GM21423 (cell line): ENCODE measurements around the gene DCST1.

Source experiments
- ATAC-seq: cut with Tn5 transposase; IDR thresholded peaks from one replicate; pipeline ENCODE4 v1.9.1; 2021; ENCODE audit warnings: mild to moderate bottlenecking, moderate library complexity; ENCODE audit not compliant: unreplicated experiment

The DCST1 gene

GRCh38 chr1:155001425-155001674, 32.3 kb upstream of the DCST1 start:
- peak; percentile 10 for ATAC-seq

DNA sequence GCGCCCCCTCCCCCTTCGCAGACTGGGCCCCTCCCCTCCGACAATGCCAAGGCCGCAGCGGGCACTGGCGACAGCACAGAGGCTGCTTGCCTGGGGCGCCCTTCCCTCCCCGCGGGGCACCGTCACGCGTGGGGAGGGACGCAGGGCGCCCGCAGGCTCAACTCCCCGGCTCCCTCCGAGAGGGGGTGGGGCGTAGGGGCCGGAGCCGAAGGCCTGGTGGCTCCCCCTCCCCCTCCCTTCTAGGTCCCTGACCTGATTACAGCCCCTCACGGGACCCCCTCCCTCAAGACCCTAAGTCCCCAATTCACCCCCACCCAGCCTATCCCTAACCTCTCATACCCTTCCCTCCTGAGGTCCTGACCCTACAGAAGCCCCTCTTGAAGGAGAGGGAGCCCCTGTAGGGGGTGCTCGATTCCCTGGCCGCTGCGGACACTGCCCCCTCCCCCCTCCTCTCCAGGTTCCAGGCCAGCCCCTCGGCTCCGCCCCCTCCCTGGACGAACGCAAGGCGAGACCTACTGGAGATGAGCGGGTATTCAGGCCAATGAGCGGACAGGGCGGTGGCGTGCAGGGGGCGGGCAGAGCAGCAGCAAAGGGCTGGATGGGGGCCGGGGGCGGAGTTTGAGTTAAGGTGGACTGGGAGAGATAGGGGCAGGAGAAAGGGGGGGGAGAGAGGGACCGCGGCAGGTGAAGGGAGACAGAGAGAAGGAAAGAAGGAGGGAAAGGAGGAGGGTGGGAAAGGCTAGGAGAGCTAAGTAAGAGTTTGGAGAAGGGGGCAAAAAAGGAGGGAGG, 31.8 kb upstream of the DCST1 start:
- peak; percentile 53 for ATAC-seq

DNA sequence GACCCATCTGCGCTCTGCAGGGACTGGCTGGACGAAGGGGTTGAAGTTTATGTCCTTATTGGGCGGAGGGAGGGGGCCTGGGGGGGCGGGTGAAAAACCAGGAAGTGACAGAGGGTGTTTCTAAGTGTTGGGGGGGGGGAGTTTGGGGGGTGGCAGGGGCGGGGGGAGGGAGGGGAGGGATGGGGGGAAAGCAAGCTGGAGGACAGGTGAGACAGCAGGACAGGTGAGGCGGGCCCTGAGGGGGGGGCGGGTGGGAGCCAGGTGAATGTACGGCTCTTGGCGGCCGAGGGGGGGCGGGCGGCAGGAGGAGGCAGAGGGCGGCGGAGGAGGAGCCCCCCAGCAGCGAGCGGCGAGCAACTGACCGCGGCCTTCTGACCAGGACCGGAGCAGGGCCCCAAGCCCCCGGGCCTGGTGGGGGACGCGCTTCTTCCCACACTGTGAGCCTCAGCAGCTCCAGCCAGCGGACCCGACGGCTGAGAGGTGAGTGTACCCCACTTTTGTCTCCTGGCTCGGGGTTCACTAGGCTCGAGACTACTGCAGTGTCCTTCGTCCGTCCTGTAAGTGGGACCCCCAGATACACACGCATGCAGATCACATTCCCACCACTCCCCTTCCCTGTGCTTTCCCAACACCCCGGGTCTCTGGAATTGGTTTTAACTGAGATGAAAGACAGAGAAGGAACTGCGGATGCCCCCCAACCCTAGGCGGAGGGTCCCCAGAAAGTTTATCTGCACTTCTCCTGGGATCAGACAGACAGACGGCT, 31.0 kb upstream of the DCST1 start, which contains the start of gene ZBTB7B:
Gene ZBTB7B (plus strand): TSS at position 339 of the 763 bp plus-strand sequence. CDS start 11,859 bp downstream, outside the sequence.
- ATAC-seq: peak; percentile 6

- ATAC-seq: no peak
These were observed 30.3 kb upstream of the DCST1 start for GRCh38 chr1:155003227-155003765.

DNA sequence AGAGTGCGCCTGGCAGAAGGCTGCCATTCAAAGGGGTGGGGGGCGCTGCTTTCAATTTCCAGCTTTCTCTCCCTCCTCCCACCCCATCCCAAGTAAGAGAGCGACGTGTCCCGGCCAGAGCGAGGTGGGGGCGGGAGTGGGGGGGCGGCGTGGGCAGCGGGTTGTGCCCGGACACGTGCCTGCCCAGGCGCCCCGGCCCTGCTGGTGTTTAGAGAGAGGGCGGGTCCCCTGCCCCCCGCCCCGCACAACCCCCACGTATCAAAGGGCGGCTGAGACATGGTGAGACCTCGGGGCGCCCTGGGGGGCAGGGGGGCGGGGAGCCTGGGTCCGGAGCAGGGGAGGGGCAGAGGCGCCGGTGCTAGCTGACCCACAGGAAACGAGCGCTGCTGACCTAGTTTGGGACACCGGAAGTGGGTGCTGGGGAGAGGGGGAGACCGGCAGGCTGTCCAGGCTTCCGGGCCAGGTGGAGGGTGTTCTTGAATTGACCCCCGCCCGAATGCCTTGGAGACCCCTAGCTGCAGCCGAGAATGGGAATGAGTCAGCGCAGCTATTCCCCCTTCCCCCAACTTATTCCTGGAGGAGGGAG, 29.8 kb upstream of the DCST1 start:
- no peak for ATAC-seq

- ATAC-seq: no peak
These were observed 29.1 kb upstream of the DCST1 start for GRCh38 chr1:155004352-155005075.

- no peak for ATAC-seq
These were observed 28.3 kb upstream of the DCST1 start for GRCh38 chr1:155005076-155006011.

DNA sequence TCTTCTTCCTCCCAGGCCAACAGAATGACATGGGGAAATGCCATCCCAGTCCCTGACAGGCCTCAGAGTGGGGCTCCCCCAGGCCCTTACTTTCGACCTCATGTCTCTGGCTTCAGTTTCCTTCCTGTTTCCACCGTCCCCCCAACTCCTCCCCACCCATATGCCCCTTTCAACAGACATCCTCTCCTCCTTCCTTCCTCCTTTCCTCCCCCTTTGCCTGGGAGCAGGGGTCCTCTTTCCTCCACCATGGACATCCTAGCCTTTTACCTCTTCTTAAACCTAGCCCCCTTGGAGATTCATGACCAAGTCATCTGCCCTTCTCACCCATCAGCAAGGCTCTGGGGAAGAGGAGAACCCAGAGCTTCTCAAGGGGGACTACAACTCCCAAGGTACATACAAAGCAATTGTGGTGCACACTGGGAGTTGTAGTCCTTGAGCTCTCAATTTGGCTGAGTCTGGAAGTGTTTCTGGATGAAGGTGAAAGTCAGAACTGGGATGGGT, 27.0 kb upstream of the DCST1 start:
- no peak for ATAC-seq

DNA sequence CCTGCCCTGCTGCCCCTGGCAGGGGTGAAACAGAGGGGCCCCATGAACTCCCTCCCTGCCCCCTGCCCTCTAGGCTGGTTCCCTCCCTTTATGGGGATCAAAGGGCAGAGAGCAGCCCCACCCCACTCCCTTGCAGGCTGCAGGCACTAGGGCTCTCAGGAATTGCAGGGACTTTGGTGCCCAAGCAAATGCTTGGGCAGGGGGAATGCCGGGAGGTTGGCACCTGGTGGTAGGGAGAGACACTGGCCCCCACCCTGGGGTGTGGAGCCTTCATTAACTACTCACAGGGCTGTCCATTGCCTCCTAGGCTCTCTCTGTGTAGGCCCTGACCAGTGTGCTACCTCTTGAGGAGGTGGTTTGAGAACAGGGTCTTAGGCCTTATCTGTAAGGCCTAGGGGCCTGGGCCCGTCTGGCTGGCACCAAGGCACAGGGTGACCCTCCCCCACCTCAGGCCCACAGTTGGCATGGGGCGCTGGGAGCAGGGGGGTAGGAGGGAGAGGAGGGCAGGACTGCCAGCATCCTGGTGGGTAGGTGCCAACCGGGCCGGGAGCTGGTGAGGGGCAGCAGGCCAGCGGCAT, 26.3 kb upstream of the DCST1 start:
- ATAC-seq: no peak

GRCh38 chr1:155008015-155008941, 25.3 kb upstream of the DCST1 start:
- no peak for ATAC-seq

- ATAC-seq: no peak
These were observed 24.4 kb upstream of the DCST1 start for GRCh38 chr1:155009221-155009711.

DNA sequence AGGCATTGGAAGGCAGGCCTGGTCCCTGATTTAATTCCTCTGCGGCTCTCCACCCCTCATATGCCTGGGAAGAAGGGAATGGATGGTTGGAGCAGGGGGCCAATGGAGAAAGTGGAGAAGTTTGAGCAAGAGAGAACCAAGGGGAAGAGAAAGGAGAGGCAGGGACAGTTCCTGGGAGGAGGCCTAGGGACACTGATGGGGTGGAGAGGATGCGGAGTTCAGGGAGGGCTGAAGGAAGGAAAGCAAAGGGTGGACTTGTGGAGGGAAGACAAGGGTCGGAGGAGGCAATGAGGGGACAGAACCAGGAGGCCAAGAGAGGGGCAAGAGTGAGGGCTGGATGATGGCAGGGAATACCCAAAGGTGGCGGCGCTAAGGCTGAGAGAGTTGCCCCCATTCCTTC, 23.9 kb upstream of the DCST1 start:
- no peak for ATAC-seq

DNA sequence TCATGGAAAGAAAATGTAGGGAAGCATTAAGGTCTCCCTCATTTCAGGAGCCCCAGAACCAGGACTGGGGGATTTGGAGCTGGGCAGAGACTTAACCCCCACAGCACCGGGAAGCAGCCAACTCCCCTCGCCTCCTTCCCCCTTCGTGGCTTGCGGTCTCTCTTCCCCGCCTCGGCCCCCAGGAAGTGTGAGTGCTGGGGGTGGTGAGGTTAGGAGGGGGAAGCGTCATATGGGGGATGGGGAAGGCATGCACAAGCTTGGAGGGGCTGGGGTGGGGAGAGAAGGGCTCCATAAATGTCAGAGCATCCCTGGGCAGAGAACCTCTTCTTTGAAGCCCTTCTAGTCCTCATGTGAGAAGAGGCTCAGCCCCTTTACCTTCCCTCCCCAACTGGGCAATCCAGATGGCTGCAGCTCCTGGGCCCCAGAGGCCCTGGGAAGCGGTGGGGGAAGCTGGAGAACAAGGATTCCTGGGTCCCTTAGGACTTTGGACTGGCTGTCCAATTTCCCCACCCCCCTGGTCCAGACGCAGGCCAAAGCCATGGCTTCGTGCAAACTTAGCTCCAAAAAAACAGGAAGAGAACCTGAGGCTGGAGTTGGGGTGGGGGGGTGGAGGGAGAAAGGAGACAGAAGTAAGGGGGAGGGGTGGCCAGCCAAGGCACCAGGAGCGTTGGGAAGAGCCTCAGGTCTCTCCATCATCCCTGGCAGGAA, 23.3 kb upstream of the DCST1 start:
- ATAC-seq: no peak

DNA sequence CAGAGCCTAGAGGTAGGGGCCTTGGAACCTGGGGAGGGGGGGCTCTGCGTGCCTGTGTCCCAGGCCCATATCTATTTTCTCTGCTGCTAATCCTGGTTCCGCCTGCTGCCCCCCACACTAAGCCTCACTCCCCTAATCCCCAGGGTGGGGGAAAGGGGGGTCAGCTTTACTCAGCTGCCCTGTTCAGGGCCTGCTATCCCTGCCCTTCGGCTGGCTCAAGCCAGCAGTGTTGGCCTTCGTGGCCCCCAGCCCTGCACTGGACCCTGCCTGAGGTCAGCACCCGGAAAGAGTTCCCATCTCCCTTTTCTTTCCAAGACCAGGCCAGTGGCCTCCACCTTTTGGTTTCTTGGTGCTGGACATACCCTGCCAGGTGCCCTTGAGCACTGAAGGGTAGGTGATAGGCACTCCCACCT, 22.6 kb upstream of the DCST1 start:
- no peak for ATAC-seq

DNA sequence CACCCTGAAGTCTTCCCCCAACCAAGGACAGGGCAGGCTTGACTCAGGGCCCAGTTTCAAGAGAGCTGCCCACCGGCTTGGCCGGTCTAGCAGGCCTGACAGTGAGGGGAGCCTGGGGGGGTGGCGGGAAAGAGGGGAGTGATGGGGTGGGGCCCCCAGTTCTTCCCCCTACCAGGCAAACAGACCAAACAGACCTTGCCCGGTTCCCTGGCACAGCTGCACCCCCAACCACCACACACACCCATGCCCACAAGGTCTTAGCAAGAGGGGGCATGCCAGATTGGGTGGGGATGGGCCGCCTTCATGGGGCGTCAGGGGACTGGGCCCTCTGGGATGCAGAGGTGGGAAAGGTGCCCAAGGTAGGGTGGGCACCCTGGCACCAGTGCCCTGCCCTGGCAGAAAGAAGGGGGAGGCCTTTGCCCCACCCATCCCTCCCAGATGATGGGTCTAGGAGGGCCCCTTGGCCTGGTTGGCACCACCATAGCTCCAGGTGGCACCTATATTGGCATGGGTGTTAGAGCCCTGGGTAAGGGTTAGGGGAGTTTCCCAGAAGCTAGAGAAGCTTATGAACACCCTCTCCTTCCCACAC, 22.1 kb upstream of the DCST1 start:
- no peak for ATAC-seq

GRCh38 chr1:155012026-155012546, 21.5 kb upstream of the DCST1 start:
- ATAC-seq: no peak
